ENCODE measurements around the gene ACSBG1.
"Not testable (repeated sequence)": the region's sequence is repeated elsewhere in the genome, so short reads cannot be mapped to it uniquely, and the experiment has no call there.

Gene ACSBG1

GRCh38 chr15:78157203-78157602 is 77.2 kb downstream of the ACSBG1 start:
- H3K27ac ChIP-seq (ENCODE audit: low read depth, low read length): no peak overlapping the region
- H3K4me3 ChIP-seq (ENCODE audit: low read length): no peak overlapping the region
- H3K4me1 ChIP-seq (ENCODE audit: control insufficient read depth, insufficient read depth, low read length): no peaks in the 10 kb centered on the region
- no peaks in the 10 kb centered on the region for H3K27me3 ChIP-seq (ENCODE audit: control insufficient read depth, insufficient read depth, low read length)
- H3K9ac ChIP-seq (ENCODE audit: low read length): no peak overlapping the region
- peaks cover 11% of the 10 kb centered on the region for H3K36me3 ChIP-seq (ENCODE audit: control insufficient read depth, insufficient read depth, low read length)

- H3K9ac ChIP-seq (ENCODE audit: low read length): no peak overlapping the region
- H3K27me3 ChIP-seq (ENCODE audit: control insufficient read depth, insufficient read depth, low read length): no peaks in the 10 kb centered on the region
- H3K4me1 ChIP-seq (ENCODE audit: control insufficient read depth, insufficient read depth, low read length): no peaks in the 10 kb centered on the region
- H3K4me3 ChIP-seq (ENCODE audit: low read length): no peak overlapping the region
- no peak overlapping the region for H3K27ac ChIP-seq (ENCODE audit: low read depth, low read length)
- peaks cover 6% of the 10 kb centered on the region for H3K36me3 ChIP-seq (ENCODE audit: control insufficient read depth, insufficient read depth, low read length)
These were observed 77.7 kb downstream of the ACSBG1 start for GRCh38 chr15:78156653-78157052.

GRCh38 chr15:78155355-78155939 is 78.9 kb downstream of the ACSBG1 start:
- H3K27ac ChIP-seq (ENCODE audit: low read depth, low read length): peak overlapping the region; percentile 3
- H3K36me3 ChIP-seq (ENCODE audit: control insufficient read depth, insufficient read depth, low read length): peaks cover 4% of the 10 kb centered on the region
- H3K27me3 ChIP-seq (ENCODE audit: control insufficient read depth, insufficient read depth, low read length): no peaks in the 10 kb centered on the region
- H3K4me1 ChIP-seq (ENCODE audit: control insufficient read depth, insufficient read depth, low read length): no peaks in the 10 kb centered on the region
- H3K9ac ChIP-seq (ENCODE audit: low read length): no peak overlapping the region
- H3K4me3 ChIP-seq (ENCODE audit: low read length): no peak overlapping the region

GRCh38 chr15:78154955-78155354 is 79.4 kb downstream of the ACSBG1 start:
- Histone ChIP-seq H3K4me1 (ENCODE audit: control insufficient read depth, insufficient read depth, low read length) (peaks cover 5% of the 10 kb centered on the region), H3K36me3 (ENCODE audit: control insufficient read depth, insufficient read depth, low read length) (peaks cover 2% of the 10 kb centered on the region), H3K27ac (ENCODE audit: low read depth, low read length) (no peak overlapping the region), H3K9ac (ENCODE audit: low read length) (no peak overlapping the region), H3K27me3 (ENCODE audit: control insufficient read depth, insufficient read depth, low read length) (no peaks in the 10 kb centered on the region), H3K4me3 (ENCODE audit: low read length) (no peak overlapping the region)

- H3K9ac ChIP-seq (ENCODE audit: low read length); H3K27me3 ChIP-seq (ENCODE audit: control insufficient read depth, insufficient read depth, low read length); H3K27ac ChIP-seq (ENCODE audit: low read depth, low read length); H3K4me1 ChIP-seq (ENCODE audit: control insufficient read depth, insufficient read depth, low read length); H3K36me3 ChIP-seq (ENCODE audit: control insufficient read depth, insufficient read depth, low read length); H3K4me3 ChIP-seq (ENCODE audit: low read length): not testable (repeated sequence)
These were observed 83.3 kb downstream of the ACSBG1 start for GRCh38 chr15:78151075-78151474.

- Histone ChIP-seq H3K27me3 (ENCODE audit: control insufficient read depth, insufficient read depth, low read length) (no peaks in the 10 kb centered on the region), H3K9ac (ENCODE audit: low read length) (peak overlapping the region; percentile 80), H3K36me3 (ENCODE audit: control insufficient read depth, insufficient read depth, low read length) (no peaks in the 10 kb centered on the region), H3K4me3 (ENCODE audit: low read length) (peak overlapping the region; percentile 93), H3K27ac (ENCODE audit: low read depth, low read length) (peak overlapping the region; percentile 85), H3K4me1 (ENCODE audit: control insufficient read depth, insufficient read depth, low read length) (peaks cover 7% of the 10 kb centered on the region)
These were observed 84.3 kb downstream of the ACSBG1 start for GRCh38 chr15:78149805-78150751.

GRCh38 chr15:78149068-78149804 is 85.1 kb downstream of the ACSBG1 start, which contains the start of gene IDH3A:
Gene IDH3A, plus strand, starts transcription at chr15:78149362. Its CDS starts 42 bp downstream, at chr15:78149404.
- H3K27me3 ChIP-seq (ENCODE audit: control insufficient read depth, insufficient read depth, low read length): no peaks in the 10 kb centered on the region
- peak within 1 kb of the TSS; percentile 80 for H3K9ac ChIP-seq (ENCODE audit: low read length)
- no peaks in the 10 kb centered on the region for H3K36me3 ChIP-seq (ENCODE audit: control insufficient read depth, insufficient read depth, low read length)
- H3K4me3 ChIP-seq (ENCODE audit: low read length): peak within 1 kb of the TSS; percentile 93
- peaks cover 7% of the 10 kb centered on the region for H3K4me1 ChIP-seq (ENCODE audit: control insufficient read depth, insufficient read depth, low read length)
- peak within 1 kb of the TSS; percentile 85 for H3K27ac ChIP-seq (ENCODE audit: low read depth, low read length)

GRCh38 chr15:78148392-78149067 is 85.8 kb downstream of the ACSBG1 start:
- H3K27ac ChIP-seq (ENCODE audit: low read depth, low read length): peak overlapping the region; percentile 41
- H3K27me3 ChIP-seq (ENCODE audit: control insufficient read depth, insufficient read depth, low read length): no peaks in the 10 kb centered on the region
- H3K36me3 ChIP-seq (ENCODE audit: control insufficient read depth, insufficient read depth, low read length): no peaks in the 10 kb centered on the region
- H3K9ac ChIP-seq (ENCODE audit: low read length): no peak overlapping the region
- H3K4me1 ChIP-seq (ENCODE audit: control insufficient read depth, insufficient read depth, low read length): peaks cover 7% of the 10 kb centered on the region
- peak overlapping the region; percentile 62 for H3K4me3 ChIP-seq (ENCODE audit: low read length)

GRCh38 chr15:78147566-78147965 is 86.8 kb downstream of the ACSBG1 start:
- peaks cover 7% of the 10 kb centered on the region for H3K4me1 ChIP-seq (ENCODE audit: control insufficient read depth, insufficient read depth, low read length)
- H3K36me3 ChIP-seq (ENCODE audit: control insufficient read depth, insufficient read depth, low read length): no peaks in the 10 kb centered on the region
- H3K27me3 ChIP-seq (ENCODE audit: control insufficient read depth, insufficient read depth, low read length): no peaks in the 10 kb centered on the region
- H3K4me3 ChIP-seq (ENCODE audit: low read length): no peak overlapping the region
- H3K27ac ChIP-seq (ENCODE audit: low read depth, low read length): no peak overlapping the region
- H3K9ac ChIP-seq (ENCODE audit: low read length): no peak overlapping the region

GRCh38 chr15:78146425-78147154 is 87.8 kb downstream of the ACSBG1 start:
- H3K36me3 ChIP-seq (ENCODE audit: control insufficient read depth, insufficient read depth, low read length): no peaks in the 10 kb centered on the region
- H3K9ac ChIP-seq (ENCODE audit: low read length): no peak overlapping the region
- peaks cover 7% of the 10 kb centered on the region for H3K4me1 ChIP-seq (ENCODE audit: control insufficient read depth, insufficient read depth, low read length)
- H3K4me3 ChIP-seq (ENCODE audit: low read length): no peak overlapping the region
- no peaks in the 10 kb centered on the region for H3K27me3 ChIP-seq (ENCODE audit: control insufficient read depth, insufficient read depth, low read length)
- H3K27ac ChIP-seq (ENCODE audit: low read depth, low read length): no peak overlapping the region

- Histone ChIP-seq H3K27ac (ENCODE audit: low read depth, low read length) (no peak overlapping the region), H3K27me3 (ENCODE audit: control insufficient read depth, insufficient read depth, low read length) (no peaks in the 10 kb centered on the region), H3K9ac (ENCODE audit: low read length) (no peak overlapping the region), H3K4me1 (ENCODE audit: control insufficient read depth, insufficient read depth, low read length) (no peaks in the 10 kb centered on the region), H3K4me3 (ENCODE audit: low read length) (no peak overlapping the region), H3K36me3 (ENCODE audit: control insufficient read depth, insufficient read depth, low read length) (no peaks in the 10 kb centered on the region)
These were observed 92.0 kb downstream of the ACSBG1 start for GRCh38 chr15:78142332-78142731.
